Left colon (tissue), 2 donors: ENCODE measurements around the gene MTM1. TPM values are rescaled to one million over a fixed set of nuclear protein-coding genes. Genes with fewer than 3 reads are reported as not detected.

ENCODE experiments used
- ATAC-seq: fragments of 200-7000 bp; cut with Tn5 transposase; one replicate; pipeline ENCODE4 v1.9.1; 2020; ENCODE audit warnings: mild to moderate bottlenecking, moderate library complexity
- DNase-seq, 2 donors: peaks; one replicate each; pipeline ENCODE4 v3.0.0-alpha.2; 2020
- intact Hi-C, 2 donors: fragments of 100-400 bp; cut with DNase I in 1 of 2; cut with micrococcal nuclease in 1 of 2; formaldehyde crosslinking; loops; one replicate each; pipeline versions ENCODE4 v1.11.2 to v1.14.0; 2022; cut with DNase I, micrococcal nuclease
- total RNA-seq, 2 donors: library from RNA; stranded (reverse); fragmentation: NEBNext Ultra II Directional; extraction: Animal tissue kit (Norgen Biotek cat#: 25700); gene quantifications; one replicate each; pipeline ENCODE4 v1.2.1, GENCODE V29; 2021
- donor health status: DM: no; HTN: no; CAD: no.
- donor health status: DM: yes; HTN: yes; CAD: no.

The MTM1 gene
- total RNA-seq, 2 donors from 2014 or later: 51.8 to 66.6 TPM

GRCh38 chrX:150643958-150644357 is 75.5 kb downstream of the MTM1 start:
- DNase-seq (no peak), ATAC-seq (no peak)
- intact Hi-C loops: no loop called here

GRCh38 chrX:150644422-150644821 is 76.0 kb downstream of the MTM1 start:
- intact Hi-C loops: no loop called here
- no peak for ATAC-seq

DNA sequence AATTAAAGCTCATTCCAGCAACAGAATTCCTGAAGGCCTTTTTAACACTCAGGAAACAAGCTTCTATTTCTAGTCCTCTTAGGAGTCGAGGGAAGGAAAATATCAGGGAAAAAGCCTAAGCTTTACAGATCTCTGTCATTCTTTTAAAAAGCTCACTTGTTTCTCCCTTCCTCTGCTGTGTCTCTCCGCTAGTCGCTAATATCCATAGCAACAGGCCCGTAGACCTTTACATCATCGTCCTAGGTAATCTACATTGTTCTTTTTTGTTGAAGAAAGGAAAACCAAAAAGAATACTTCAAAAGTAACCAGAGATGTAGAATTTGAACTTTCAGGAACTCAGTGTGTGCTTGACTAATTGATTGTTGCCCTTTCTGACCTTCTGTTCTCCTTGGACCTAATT is 78.9 kb downstream of the MTM1 start:
- ATAC-seq (no peak), DNase-seq (no peak)
- intact Hi-C loops: no loop called here

More at GRCh38 chrX:150644422-150644821, 76.0 kb downstream of the MTM1 start:
- no peak for DNase-seq

DNA sequence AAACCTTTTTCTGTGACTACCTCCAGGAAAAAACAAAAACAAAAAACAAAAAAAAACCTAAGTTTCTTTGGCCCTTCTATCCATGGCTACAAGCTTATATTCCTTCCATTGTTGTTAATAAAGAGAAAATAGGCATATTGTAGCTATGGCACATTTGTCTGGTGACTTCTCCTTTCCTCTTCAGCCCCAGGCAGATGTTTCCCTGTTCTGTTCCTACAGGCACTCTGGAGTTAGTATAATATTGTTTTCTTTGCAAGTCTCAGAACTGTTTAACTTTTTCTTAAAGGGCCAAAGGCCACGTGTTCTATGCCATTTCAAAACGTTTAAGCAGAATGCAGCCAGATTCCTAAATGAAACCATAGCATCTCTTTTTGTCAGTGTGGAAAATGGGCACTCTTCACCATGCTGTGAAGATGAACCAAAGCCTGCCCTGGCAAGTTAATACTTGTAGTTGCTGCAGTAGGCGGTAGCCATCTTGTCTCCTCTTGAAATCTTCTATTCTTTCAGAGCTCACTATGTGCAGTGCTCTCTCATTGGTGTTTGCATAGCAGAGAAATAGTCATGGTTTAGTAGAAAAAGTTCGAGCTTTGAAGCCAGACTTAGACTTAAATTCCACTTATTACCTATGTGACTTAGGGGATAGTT is 80.0 kb downstream of the MTM1 start:
- DNase-seq (no peak), ATAC-seq (no peak)
- intact Hi-C loops: no loop called here

- ATAC-seq: no peak
- peak; percentile 9 to 34 for DNase-seq
These were observed 80.9 kb downstream of the MTM1 start for GRCh38 chrX:150649096-150649870.

DNA sequence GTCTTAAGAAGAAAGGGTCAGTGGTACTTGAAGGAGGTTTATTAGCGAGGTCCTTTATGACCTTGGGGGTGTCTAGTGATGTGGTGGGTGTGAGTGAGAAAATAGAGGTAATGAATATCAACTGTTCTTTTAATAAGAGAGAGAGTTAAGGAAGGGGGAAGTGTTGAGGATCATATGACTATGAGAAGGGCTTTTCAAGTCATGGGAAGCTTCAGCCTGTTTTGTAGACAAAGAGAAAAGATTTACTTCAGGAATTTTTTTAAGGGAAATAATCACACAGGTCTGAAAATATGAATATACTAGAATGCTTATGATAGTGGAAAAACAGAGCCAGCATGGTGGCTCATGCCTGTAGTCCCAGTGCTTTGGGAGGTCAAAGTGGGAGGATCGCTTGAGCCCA is 83.5 kb downstream of the MTM1 start:
- intact Hi-C loops: no loop called here
- ATAC-seq (no peak), DNase-seq (no peak)

More at GRCh38 chrX:150649096-150649870, 80.9 kb downstream of the MTM1 start:
- intact Hi-C loops: no loop called here

- ATAC-seq: no peak
- intact Hi-C loops: no loop called here
- DNase-seq: no peak
These were observed 87.4 kb downstream of the MTM1 start for GRCh38 chrX:150655788-150656187.

GRCh38 chrX:150663073-150663472 is 94.7 kb downstream of the MTM1 start:
- DNase-seq: no peak
- intact Hi-C loops: no loop called here
- no peak for ATAC-seq

GRCh38 chrX:150664290-150664689 is 95.9 kb downstream of the MTM1 start:
- no peak for ATAC-seq
- intact Hi-C loops: no loop called here
- peak in 1 of 2 donors; percentile 16 for DNase-seq

DNA sequence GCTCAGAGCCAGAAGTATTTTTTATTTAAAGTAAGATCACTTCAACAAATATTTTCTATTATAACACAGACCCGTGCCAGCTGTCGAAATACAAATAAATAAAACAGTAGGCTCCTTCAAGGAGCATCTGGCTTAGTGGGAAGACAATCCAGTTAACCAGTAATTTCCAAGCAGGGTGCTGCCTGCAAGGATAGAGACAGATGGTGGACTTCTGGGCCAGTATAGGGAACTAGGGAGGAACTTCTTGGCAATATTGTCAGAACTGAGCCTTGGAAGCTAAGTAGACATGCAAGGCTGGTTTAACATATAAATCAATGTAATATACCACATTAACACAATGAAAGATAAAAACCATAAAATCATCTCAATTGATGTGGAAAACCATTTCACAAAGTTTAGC is 107.8 kb downstream of the MTM1 start:
- peak; percentile 48 for ATAC-seq
- no peak for DNase-seq
- intact Hi-C loops: no loop called here

DNA sequence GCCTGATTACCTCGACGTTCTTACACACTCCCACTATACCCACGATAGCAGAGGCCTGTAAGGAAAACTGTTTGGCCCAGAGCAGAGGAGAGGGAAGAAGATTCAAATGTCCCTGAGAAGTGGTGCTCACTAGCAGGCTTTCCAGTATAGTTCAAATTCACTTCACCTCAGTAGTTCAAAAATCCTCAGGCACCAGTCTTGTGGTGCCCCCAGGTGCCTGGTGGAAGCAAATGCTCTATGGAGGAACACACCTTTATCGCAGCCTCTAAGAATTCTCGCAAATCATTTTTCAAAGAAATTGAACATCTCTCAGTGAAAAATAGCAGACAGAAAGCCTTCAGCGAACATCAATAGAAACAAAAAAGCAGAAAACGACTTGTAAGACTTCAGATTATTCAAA is 112.6 kb downstream of the MTM1 start:
- DNase-seq: no peak
- intact Hi-C loops: no loop called here
- ATAC-seq: peak; percentile 71

DNA sequence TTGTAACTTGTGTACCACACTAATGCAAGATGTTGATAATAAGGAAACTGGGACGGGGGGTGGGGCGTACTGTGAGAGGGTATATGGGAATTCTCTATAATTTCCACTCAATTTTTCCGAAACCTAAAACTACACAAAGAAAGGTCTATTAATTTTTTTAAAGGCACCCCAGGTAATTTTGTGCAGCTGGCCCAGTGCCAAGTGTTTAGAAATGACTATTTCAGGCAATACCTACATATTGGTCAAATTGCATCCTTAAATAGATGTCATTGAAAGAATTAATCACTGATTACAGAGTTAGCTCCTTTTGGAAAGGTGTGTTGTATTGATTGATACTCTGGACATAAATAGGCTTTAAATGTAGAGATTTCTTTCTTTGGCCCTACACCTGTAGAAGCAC is 114.7 kb downstream of the MTM1 start:
- intact Hi-C loops: no loop called here
- ATAC-seq (no peak), DNase-seq (no peak)

DNA sequence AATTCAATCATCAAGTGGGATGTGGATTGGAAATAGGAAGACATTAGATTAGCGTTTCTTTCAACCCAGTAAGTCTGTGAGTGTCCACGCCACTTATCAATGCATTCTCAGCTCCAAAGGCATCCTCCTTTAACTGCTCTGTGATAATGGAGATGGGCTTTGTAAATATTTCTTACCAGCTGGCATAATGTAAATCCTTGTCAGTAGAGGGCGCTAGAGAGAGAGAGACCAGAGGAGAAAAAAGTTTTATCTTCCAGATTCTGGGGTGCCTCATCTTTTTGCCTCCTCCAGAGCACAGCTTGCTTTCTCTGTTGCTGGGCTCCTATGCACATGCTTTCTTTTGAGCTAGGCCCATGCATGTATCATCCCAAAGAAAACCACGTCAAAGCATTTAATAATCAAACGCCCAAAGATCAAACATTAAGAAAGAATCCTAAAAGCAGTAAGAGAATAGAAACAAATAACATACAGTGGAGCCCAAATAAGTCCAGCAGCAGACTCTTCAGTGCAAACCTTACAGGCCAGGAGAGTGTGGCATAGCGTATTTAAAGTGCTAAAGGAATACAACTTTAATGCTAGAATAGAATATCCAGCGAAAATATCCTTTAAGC is 115.2 kb downstream of the MTM1 start:
- DNase-seq (no peak), ATAC-seq (no peak)
- intact Hi-C loops: no loop called here

DNA sequence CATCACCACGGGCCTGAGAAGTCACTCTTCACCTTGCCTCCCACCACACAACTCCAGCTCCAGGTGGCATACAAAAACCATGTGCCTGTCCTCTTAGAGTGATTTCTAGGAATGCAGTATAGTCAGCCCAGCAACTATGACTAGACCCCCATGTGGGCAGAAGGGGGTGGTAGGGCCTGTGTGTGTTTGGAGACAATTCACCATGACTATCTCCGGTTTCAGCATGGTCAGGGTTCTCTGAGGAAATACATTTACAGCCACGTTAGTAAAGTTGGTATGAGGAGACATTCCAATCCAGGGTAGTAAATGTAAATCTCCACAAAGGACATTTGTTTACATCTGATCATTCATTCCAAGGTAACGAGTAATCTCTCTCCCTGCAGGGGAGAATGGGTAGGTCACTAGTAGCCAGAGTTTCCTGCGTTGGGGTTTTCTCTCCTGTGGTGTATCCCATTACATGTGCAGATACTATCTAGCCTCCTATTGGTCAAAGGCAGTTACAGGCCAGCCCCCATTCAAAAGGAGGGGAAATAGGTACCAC is 120.6 kb downstream of the MTM1 start:
- ATAC-seq (no peak), DNase-seq (no peak)

DNA sequence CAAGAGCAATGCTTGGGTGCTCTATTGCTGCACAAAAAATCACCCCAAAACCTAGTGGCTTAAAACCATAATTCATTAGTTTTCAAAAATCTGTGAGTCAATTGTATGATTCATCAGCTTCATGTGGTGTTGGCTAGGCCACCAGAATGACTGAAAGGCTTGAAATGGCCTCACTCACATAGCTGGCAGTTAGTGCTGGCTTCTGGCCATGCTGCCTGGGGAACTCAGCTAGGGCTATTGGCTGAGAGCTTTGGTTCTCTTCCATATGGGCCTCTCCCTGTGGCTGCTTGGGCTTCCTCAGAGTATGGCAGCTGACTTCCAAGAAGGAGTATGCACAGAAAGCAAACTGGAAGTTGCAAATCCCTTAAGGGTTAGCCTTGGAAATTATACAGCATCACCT is 121.7 kb downstream of the MTM1 start:
- no peak for ATAC-seq
- no peak for DNase-seq
- intact Hi-C loops: no loop called here

More for the DNA sequence above, 120.6 kb downstream of the MTM1 start:
- intact Hi-C loops: no loop called here

DNA sequence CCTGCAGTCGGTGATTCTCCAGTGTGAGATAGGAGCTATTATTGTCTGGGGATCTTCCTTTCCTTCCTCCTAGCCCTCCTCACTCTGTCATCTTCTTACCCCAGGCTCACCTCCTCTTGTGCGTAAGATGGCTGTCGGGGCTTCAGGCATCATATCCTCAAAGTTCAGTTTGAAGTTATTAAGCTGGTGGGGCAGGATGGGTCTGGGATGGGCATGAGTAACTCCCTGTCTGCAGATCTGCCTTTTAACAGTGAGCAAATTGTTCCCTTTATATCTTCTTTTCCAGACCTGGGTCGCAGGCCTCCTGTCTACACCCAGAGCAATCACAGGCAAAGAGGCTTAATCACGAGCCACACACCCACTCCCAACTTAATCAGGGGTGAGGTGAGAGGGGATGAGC is 123.9 kb downstream of the MTM1 start:
- DNase-seq (no peak), ATAC-seq (no peak)
- intact Hi-C loops: no loop called here

DNA sequence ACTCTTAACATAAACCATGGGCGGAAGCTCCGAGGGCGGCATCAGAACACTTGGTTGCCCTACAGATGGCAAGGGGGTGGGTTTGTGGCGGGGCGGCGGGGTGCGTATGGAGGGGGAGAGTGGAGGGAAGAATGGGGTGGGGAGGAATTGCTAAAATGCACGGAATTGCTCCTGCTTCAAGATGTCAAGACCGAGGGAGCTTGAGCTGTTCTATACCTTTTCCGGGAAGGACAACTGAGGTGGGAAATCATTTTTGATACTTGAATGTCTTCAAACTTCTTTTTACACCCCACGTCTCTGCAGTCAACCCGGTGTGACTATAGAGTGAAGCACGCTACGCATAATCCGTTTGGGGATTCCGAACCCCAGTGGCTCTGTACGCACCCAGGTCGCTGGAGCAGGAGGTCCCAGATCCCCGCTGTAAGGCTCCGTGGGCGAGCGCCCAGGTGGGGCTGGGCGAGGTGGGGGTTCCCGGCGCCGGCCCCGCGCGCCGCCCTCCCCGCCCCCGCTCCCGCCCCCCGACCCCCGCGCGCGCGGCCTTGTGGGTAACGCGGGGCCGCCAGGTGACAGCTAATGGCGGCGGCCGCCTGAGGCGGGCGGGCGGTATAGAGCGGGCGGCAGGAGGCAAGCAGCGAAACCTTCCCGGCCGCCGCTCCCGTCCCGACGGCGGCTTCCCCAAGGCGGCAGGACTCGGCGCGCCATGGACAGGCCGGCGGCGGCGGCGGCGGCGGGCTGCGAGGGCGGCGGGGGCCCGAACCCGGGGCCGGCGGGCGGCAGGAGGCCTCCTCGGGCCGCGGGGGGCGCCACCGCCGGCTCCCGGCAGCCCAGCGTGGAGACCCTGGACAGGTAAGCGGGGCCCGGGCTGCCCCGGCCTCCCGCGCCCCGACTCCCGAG is 124.7 kb downstream of the MTM1 start, which contains the start of gene MTMR1:
TSS of gene MTMR1 (plus strand) at position 566 of the 894 bp plus-strand sequence. CDS start at position 701, 135 bp downstream.
- peak; percentile 53 for ATAC-seq
- DNase-seq: peak in 1 of 2 donors; percentile 55
- intact Hi-C loops: no loop called here

DNA sequence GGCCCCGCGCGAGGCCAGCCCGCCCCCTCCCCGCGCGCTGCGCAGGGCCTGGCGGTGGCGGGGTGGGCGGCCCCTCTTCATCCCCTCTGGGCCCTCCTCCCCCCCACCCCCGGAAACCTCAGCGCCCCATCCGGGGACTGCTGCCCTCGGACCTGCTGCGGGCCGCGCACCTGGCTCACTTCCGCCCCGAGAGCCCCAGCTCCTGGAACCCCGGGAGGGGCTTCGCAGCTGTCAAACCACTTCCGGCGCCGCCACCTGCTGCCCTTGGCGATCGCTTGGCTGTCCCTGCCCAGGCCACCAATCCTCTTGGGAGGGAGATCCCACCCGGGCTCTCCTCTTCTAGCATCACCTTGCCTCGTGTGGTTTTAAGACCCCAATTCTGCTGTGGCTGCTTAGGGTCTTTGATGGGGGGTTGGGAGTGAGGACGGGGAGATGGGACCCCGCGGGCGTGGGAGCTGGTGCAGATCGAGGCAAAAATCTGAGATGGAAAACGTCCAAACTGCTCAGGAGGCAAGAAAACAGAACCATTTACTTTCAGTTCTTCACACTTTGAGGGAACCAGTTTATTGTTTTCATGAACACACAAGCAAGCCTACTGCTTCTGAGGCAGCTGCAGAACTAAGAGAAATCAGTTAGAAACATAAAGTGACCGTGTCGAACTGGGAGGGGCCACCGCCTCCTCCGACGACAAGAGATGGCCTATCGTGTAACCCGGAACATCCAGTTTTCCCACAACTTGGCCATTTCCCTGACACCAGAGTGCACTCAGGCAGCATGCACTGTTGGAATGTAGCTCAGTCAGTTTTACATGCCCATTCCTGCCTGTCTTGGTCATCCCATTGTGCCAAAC is 125.5 kb downstream of the MTM1 start:
- intact Hi-C loops: no loop called here
- DNase-seq (peak; percentile 74 to 77), ATAC-seq (peak; percentile 83)
